LoVo (cell line): Measurements from ENCODE around the gene SVBP.
"Not testable (repeated sequence)": the region's sequence is repeated elsewhere in the genome, so short reads cannot be mapped to it uniquely, and the experiment has no call there.

Experiments used
- DNase-seq: peaks from one replicate; pipeline ENCODE4 v3.0.0-alpha.2; 2016; ENCODE audit warnings: low spot score

SVBP gene

GRCh38 chr1:42841440-42842147, 24.4 kb upstream of the SVBP start:
- DNase-seq: no peak

- no peak for DNase-seq
These were observed 23.8 kb upstream of the SVBP start for GRCh38 chr1:42841010-42841409.

GRCh38 chr1:42838482-42839190, 21.4 kb upstream of the SVBP start:
- no peak for DNase-seq

- DNase-seq: no peak
These were observed 20.5 kb upstream of the SVBP start for GRCh38 chr1:42837709-42838108.

- DNase-seq: no peak
These were observed 18.2 kb upstream of the SVBP start for GRCh38 chr1:42835422-42835821.

- no peak for DNase-seq
These were observed 17.6 kb upstream of the SVBP start for GRCh38 chr1:42834803-42835202.

GRCh38 chr1:42833981-42834380, 16.8 kb upstream of the SVBP start:
- DNase-seq: no peak

- no peak for DNase-seq
These were observed 15.5 kb upstream of the SVBP start for GRCh38 chr1:42832641-42833240.

- no peak for DNase-seq
These were observed 14.1 kb upstream of the SVBP start for GRCh38 chr1:42831273-42831672.

- DNase-seq: no peak
These were observed 13.4 kb upstream of the SVBP start for GRCh38 chr1:42830631-42831030.

GRCh38 chr1:42825036-42825851, 8.0 kb upstream of the SVBP start:
- DNase-seq: no peak

GRCh38 chr1:42824481-42825035, 7.4 kb upstream of the SVBP start:
- DNase-seq: no peak

GRCh38 chr1:42822800-42823392, 5.7 kb upstream of the SVBP start:
- no peak for DNase-seq

- no peak for DNase-seq
These were observed 4.5 kb upstream of the SVBP start for GRCh38 chr1:42821690-42822089.

- DNase-seq: no peak
These were observed 3.6 kb upstream of the SVBP start for GRCh38 chr1:42820813-42821212.

GRCh38 chr1:42817976-42818375, 779 bp upstream of the SVBP start:
- DNase-seq: no peak

- no peak for DNase-seq
These were observed 207 bp upstream of the SVBP start for GRCh38 chr1:42817440-42817767.

- no peak for DNase-seq
These were observed 1.1 kb downstream of the SVBP start for GRCh38 chr1:42815941-42816584.

- not testable (repeated sequence) for DNase-seq
These were observed 2.4 kb downstream of the SVBP start for GRCh38 chr1:42814815-42815214.

- DNase-seq: no peak
These were observed 10.0 kb downstream of the SVBP start for GRCh38 chr1:42807056-42807668.

GRCh38 chr1:42806593-42806992, 10.6 kb downstream of the SVBP start:
- DNase-seq: no peak
